Glomerular visceral epithelial cell (primary cell): ENCODE data around the gene PLA2G2A.
"Not testable (repeated sequence)": the region's sequence is repeated elsewhere in the genome, so short reads cannot be mapped to it uniquely, and the experiment has no call there.

Experiments used
- DNase-seq: peaks from one replicate; pipeline ENCODE4 v3.0.0-alpha.2; 2016; ENCODE audit errors: extremely low spot score

PLA2G2A gene

DNA sequence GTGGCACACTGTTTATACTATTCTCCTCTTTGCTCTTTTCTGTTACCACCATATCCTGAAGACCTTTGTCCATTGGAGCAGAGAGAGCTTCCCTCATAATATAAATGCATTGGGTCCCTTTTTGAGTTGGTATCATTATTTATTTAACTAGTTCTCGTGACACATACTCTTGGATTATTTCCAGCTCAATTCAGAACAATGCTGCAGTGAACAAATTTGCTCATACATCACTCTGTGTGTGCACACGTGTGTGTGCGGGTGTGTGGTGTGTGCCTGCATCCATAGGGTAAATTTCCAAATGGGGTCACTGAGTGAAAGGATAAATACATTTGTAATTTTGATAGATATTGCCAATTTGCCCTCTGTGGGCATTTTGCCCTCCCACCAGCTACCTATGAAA lies 5.8 kb downstream of the PLA2G2A start:
- DNase-seq, result no peak

DNA sequence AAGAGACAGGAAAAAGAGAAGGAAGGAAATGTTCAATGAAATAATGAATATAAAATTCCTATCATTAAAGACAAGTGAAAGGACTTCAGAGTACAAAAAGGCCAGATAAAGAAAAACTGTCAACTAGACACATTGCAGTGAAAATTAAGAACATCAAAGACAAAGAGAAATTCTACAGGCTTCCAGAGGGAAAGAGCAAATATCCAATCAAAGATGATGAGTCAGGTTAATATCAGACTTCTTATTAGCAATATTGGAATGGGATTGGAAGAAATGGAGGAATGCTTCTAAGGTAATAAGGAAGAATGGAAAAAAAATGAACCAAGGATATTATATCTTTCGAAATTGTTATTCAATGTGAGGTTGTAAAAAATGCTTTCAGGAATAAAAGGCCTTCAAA lies 7.8 kb downstream of the PLA2G2A start:
- no peak for DNase-seq

DNA sequence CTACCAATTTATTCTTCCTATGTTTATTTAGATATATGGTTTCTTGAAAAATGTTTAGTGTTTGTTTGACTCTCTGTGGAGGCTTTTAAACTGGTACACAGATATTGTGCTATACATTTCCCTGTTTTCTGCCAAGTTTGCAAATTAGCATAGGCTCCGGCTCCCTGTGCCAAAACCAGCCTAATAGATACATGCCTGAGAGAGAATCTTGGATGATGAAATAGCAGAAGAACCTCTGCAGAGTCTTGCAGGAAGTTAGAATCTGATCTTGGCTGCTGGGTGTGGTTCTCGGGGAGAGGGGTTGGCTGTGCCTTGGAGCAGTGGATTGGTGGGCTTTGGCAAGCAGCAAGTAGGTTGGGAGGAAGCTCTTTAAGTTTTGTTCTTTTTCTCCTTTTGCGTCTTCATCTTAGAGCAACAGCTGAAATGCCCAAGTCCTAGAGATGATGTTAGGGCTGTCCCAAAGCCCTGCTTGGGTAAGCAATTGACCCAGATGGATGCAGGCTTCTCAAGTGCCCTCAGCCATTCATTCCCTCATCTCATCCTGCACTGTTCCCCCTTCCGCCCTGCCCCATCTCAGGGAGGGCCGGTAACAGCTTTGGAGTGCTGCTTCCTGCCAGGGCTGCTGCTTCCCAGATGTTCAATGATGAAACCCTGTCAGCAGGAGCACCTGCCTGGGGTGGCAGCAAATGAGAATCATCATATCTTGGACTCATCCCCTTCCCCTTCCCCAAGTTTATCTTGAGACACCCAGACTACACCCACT lies 9.3 kb downstream of the PLA2G2A start:
- no peak for DNase-seq

DNA sequence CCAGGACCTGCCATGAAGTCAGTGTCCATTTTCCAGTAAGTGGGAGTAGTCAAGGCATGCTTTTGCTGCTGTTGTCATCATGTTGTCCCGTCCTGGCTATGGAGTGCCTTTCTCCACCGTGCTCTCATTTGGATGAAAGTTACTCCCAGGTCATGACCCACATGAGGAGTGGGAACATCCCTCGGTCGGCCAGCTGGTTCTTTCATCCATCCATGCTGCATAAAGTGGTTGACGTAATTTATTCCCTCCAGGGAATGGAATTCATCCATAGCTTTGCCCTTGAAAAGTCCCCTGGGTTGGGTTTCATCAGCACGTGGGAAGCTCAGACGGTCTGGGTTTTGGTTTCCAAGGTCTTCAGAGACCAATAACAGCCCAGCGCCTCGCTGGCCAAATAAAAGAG lies 11.6 kb downstream of the PLA2G2A start:
- DNase-seq, result no peak

- DNase-seq, result no peak
Observed at GRCh38 chr1:19964542-19964941, 14.9 kb downstream of the PLA2G2A start.

DNA sequence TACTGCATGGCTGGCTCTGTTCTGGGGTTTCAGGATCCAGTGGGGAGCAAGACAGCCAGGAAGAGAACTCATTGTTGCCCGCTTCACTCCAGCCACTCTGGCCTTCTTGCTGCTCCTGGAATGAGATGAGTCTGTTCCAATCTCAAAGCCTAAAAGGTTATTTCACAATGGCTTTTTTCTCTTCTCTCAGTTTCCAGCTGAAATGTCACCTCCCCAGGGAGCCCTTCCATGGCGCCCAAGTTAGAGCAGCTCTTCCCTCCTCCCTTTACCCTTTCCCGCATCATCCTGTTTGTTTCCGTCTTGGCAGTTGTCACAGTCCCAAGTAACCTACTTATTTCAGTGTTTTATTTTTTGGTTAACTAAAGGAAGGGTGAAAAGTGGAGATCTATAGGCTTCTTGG lies 15.8 kb downstream of the PLA2G2A start:
- no peak for DNase-seq

GRCh38 chr1:19960591-19960990 lies 18.8 kb downstream of the PLA2G2A start:
- DNase-seq, result no peak

DNA sequence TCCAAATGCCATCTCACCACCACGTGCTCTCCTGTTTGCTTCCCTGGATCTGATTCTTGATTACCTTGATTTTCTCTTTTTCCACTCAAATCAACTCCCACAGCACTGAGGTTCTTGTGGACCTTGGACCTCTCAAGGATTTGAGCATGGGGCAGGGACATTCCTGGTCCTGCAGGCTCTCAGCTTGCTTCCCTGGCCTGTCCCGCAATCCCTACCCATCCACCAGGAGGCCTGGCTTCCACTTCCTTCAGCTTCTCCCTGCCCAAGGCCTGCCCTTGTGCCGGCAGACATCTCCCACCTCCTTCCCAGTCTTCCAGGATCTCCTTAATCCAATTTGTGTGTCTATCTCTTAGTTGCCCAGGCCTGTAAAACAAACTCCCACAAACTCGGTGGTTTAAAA lies 21.6 kb downstream of the PLA2G2A start:
- no peak for DNase-seq

DNA sequence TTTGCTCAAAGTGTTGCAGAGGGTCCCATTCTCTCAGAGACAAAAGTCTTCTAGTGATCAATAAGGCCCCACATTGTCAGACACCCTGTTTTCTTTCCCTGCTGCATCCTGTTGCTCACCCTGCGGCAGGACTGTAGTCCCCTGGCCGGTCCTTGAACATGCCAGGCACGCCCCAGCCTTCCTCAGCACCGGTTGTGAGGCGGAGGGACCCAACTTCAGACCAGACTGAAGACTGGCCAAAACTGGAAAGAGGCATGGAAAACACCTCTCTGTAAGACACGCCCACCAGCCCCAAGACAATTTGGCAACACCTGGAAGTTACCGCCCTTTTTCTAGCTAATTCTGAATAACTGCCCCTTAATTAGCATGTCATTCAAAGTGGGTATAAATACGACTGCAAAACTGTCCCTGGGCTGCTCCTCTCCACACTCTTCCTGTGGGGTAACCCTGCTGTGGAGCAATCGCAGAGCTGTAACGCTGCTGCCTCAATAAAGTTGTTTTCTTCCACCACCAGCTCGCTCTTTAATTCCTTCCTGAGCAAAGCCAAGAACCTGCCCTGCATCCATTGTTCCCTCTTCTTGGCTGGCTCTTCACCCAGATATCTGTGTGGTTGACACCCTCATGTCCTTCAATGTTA lies 23.8 kb downstream of the PLA2G2A start:
- no peak for DNase-seq

GRCh38 chr1:19954059-19954458 lies 25.4 kb downstream of the PLA2G2A start:
- DNase-seq, result no peak

DNA sequence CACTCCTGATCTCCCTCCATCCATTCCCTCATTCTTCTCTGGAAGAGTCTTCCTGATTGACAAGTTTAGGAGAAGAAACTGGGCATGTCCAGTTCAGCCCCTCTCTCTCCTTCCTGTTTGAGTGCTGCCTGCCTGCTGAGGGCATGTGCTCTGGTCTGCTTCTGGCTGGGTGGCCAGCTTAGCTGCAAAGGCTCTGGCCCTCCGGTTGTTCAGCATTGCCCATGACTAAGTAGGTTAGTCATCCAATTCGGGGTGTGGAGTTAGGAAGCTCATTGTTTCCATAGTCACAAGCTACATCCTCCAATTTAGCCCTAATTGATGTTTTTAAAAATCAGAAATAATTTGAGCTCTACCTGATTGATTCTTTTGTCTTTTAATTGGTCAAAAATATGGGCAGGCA lies 30.4 kb downstream of the PLA2G2A start:
- peak; percentile 18 for DNase-seq

DNA sequence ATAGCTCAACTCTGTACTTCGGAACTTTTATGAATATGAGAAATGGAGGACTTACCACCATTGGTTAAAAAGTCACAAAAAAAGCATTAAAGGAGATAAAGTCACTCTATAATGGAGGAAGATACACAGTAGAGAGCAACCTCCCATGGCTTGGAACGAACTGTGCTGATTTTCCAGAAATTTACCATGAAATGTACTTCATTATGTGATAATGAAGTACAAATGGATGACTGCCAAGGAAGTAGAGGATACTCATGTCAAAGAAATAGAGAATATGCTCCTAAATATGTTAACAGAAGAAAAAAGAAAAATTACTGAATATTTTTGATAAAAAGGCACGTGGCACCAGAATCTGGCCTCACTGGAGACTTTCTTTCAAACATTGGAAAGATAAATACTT lies 32.4 kb downstream of the PLA2G2A start:
- no peak for DNase-seq

DNA sequence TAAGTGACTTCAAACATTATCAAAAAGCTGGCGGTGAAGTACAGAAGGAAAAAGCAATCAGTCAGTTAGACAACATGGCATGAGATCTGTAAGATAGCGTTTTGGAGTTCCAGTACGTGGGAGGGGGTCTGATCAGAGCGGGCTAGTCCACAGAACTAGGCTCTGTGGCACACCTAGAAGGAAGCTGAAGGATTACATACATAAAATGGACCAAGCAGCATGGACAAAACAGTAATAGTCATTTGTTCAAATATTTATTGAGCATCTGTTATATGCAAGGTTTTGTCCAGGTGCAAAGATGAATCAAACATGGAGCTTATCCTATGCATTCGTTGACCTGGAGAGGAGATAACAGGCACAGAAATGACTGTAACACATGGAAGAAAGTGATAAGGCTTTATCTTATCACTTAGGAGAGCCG lies 33.1 kb downstream of the PLA2G2A start:
- no peak for DNase-seq

DNA sequence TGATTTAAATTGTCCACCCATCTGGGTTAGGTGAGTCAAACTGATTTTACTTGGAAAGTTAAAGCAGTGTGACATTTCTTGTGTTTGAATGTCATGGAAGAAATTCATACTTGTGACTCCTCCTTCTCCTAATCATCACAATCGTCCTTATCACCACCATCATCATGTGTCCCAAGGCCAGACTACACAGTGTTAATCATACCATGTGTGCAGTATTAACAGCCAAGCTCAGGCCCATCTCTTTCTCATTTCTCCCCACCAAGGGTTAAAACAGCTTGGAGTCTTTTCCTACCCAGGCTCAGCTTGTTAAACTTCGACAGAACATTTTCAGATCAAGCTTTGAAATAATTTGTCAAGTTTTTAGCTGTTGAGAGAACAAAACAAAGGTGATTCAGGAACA lies 33.5 kb downstream of the PLA2G2A start:
- DNase-seq, result no peak

DNA sequence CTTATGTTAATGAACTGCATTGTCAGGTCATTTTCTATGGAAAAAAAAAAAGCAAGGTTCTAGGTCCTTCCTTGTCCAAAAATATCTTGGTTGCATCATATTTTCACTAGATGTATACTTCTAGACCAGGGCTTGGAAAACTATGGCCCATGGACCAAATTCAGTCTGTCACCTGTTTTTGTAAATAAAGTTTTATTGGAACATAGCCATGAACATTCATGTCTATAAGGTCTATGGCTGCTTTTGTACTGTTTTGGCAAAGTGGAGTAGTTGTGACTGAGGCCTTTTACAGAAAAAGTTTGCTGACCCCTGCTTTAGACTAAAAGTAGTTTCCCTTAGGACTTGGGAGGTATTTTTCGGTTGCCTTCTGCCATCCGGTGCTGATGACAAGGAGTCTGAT lies 36.8 kb downstream of the PLA2G2A start:
- DNase-seq, result no peak

DNA sequence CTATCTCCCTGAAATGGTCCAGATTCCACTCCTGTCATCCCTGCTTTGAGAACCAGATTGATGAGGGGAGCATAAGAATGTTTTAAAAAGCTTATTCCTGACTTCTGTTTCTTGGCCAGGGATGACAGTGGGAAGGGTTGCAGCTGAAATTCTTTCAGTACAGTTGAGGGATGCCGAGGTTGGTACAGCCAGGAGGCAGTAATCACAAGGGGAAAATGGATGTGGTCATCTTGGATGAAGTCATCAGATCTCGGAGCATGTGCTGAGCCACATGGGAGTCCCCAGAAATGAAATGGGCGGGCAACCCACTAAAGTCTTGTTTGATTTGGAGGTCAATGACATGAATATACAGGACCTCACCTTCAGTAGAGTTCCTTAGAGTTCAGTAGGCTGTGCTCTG lies 37.3 kb downstream of the PLA2G2A start:
- DNase-seq, result no peak

GRCh38 chr1:19941206-19941568 lies 38.2 kb downstream of the PLA2G2A start:
- DNase-seq, result no peak

DNA sequence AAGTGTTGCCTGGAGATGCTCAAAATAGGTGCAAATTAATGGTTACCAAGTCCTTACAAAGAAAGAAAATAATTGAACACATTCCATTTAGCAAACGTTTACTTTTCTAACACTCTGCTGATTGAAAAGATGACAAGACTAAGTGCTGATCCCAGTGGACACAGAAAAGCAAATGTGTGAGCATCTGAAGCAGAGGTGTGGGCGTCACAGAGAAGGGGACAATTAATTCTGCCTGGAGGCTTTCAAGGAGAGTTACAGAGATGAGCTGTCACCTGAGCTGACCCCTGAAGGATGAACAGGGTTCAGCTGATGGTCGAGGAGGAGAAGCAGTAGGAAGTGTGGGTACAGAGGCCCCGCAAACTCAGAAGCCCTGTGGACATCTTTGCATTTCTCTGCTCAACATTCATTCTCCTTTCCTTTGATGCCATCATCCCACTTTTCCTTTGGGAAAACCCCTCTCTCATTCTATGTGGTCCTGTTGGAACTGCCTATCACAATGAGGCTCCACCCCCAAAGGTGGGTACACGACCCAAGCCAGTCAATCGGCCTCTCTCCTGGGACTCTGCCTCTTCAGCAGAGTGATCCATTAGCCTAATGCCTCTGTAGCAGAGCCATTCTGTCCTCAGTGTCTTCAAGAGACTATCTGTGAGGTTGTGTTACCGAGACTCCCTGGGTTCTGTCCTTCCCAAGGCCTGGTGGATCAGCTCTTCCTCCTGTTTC lies 38.8 kb downstream of the PLA2G2A start:
- no peak for DNase-seq

DNA sequence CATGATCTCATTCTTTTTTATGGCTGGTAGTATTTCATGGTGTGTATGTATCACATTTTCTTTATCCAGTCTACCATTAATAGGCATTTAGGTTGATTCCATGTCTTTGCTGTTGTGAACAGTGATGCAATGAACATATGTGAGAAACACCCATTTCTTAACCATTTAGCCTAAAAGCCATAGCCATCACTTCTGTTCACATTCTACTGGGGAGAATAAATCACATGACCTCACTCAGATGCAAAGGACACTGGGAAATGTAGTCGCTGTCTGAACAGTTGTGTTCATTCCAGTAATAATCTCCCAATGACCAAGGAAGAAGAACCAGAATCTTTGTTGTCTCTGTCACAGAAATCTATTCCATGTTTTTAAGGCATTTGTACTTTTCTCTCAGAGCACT lies 40.9 kb downstream of the PLA2G2A start:
- no peak for DNase-seq

DNA sequence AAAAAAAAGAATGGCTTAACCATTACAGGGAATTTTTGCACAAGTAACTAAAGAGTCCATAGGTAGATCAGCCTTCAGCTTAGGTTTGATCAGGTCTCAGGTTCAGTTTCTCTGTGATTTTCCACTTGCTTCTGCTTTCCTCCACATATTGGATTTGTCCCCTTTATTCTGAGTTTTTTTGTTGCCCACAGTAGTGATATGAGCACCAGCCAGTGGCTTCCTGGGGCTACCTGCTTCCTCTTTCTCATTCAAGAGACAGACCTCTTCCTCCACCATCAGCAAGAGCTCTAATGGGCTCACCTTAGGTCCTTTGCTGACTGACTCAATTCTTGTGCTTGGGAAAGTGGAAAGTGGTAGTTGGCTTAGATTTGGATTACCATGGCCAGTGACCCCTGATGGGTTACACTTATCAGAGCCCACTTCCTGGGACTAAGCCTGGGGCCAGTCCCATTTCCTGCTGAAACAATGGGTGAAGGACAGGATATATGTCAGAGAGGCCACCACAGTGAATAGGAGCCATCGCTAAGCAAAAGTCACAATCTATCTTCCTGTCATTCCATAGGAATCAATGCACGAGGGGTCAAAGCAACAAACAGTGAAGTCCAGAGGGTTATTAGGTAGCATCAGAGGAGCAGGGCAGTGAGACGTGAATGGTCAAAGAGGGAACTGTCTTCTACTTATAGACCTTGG lies 43.2 kb downstream of the PLA2G2A start:
- no peak for DNase-seq

DNA sequence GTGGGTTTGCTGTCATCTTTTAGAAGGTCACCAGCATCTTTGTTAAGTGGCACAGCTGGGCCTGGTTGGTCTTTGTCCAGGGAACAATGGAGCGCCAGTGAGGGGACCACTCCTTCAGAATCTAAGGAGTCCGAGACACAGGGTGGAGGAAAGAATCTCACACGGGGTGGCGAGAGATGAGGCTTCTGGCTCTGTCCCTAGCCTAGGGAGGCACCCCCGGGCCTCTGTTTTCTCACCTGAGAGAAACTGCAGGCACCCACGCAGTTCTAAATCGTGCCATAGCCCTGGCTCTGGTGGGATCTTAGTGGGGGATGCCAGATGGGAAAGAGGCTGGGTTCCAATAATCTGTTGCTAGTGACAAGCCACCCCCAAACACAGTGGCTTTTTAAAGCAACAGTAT lies 45.1 kb downstream of the PLA2G2A start:
- DNase-seq, result no peak

DNA sequence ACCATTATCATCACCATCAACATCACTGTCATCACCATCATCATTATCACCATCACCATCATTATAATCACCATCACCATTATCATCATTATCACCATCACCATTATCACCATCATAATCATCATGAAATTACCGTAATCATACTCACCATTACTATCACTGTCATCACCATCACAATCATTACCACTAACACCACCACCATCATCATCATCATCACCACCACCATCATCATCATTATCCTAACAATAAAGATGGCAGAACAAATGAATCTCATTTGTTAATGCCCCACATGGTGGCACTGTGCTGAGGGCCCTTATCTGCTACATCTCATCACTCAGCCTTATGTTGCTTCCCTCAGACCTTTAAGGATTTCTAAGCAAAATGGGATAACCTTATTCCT lies 46.6 kb downstream of the PLA2G2A start:
- DNase-seq, result no peak

DNA sequence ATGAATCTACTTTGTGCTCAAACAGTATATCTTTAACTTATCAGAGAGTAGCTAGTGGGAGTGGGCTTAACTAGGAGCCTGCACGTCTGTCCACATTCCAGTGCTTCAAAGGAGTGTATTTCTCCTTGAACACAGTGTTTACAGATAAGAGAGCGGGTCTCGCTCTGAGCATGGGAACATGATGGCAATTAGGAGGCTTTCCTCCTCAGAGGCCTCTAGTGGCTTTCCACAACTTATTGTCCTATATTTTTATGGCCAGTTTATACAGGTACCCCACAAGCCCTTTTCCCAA lies 52.3 kb downstream of the PLA2G2A start:
- not testable (repeated sequence) for DNase-seq
